Right renal pelvis (tissue), 4 donors: Measurements from ENCODE around the gene JAM2. TPM values are rescaled to one million over a fixed set of nuclear protein-coding genes. Genes with fewer than 3 reads are reported as not detected.
"Not testable (repeated sequence)": the region's sequence is repeated elsewhere in the genome, so short reads cannot be mapped to it uniquely, and the experiment has no call there.

Experiments used
- DNase-seq, 4 donors: peaks; one replicate each; pipeline ENCODE4 v3.0.0-alpha.2; 2013; ENCODE audit warnings: low read depth in 4 of 4, low spot score in 3 of 4, missing footprints in 1 of 4
- polyA plus RNA-seq, 4 donors: library from polyadenylated mRNA; unstranded; fragments of 120-200 nt; gene quantifications; one replicate each; pipeline ENCODE4 v1.2.1, GENCODE V29; 2013; ENCODE audit not compliant: insufficient read length in 4 of 4

Gene JAM2
- polyA plus RNA-seq, 4 donors = 12.0 to 14.6 (median 13.1) TPM

- no peak for DNase-seq
Measured at GRCh38 chr21:25709684-25710265, 70.7 kb downstream of the JAM2 start.

- DNase-seq = no peak
Measured at GRCh38 chr21:25710550-25710949, 71.5 kb downstream of the JAM2 start.

- DNase-seq = not testable (repeated sequence)
Measured at GRCh38 chr21:25714066-25714465, 75.0 kb downstream of the JAM2 start.

GRCh38 chr21:25717491-25718147 lies 78.6 kb downstream of the JAM2 start:
- DNase-seq = no peak

GRCh38 chr21:25721987-25722386 lies 82.9 kb downstream of the JAM2 start:
- DNase-seq = no peak

GRCh38 chr21:25722631-25723030 lies 83.6 kb downstream of the JAM2 start:
- no peak for DNase-seq

GRCh38 chr21:25732091-25732760 lies 93.2 kb downstream of the JAM2 start:
- DNase-seq = no peak

GRCh38 chr21:25733859-25734653 lies 95.0 kb downstream of the JAM2 start:
- DNase-seq = peak in 3 of 4 donors; percentile 4 to 20 (median 12)

- no peak for DNase-seq
Measured at GRCh38 chr21:25734654-25734903, 95.5 kb downstream of the JAM2 start.

- peak; percentile 92 to 97 (median 96) for DNase-seq
Measured at GRCh38 chr21:25734904-25735645, 96.0 kb downstream of the JAM2 start, which contains the start of the genes ATP5PF and GABPA. Gene ATP5PF, minus strand, starts transcription at chr21:25734904. Its CDS starts 5,110 bp downstream, at chr21:25729794. Gene GABPA, plus strand, starts transcription at chr21:25734972. Its CDS starts 6,627 bp downstream, at chr21:25741599.

- peak; percentile 63 to 85 (median 82) for DNase-seq
Measured at GRCh38 chr21:25735646-25736597, 96.9 kb downstream of the JAM2 start.

- DNase-seq = no peak
Measured at GRCh38 chr21:25737421-25737820, 98.4 kb downstream of the JAM2 start.

- no peak for DNase-seq
Measured at GRCh38 chr21:25742900-25743299, 103.8 kb downstream of the JAM2 start.

GRCh38 chr21:25744854-25745253 lies 105.8 kb downstream of the JAM2 start:
- DNase-seq = no peak

GRCh38 chr21:25750085-25750484 lies 111.0 kb downstream of the JAM2 start:
- DNase-seq = no peak

- no peak for DNase-seq
Measured at GRCh38 chr21:25752416-25752815, 113.4 kb downstream of the JAM2 start.

GRCh38 chr21:25756190-25756932 lies 117.3 kb downstream of the JAM2 start:
- DNase-seq = no peak

GRCh38 chr21:25757531-25757930 lies 118.5 kb downstream of the JAM2 start:
- DNase-seq = no peak

- no peak for DNase-seq
Measured at GRCh38 chr21:25759573-25759972, 120.5 kb downstream of the JAM2 start.
